Hematopoietic multipotent progenitor cell treated with erythropoietin and hydrocortisone succinate and interleukin-3 and kit ligand, for 8 days (in vitro differentiated cells): ENCODE results near the gene PAX2.

Experiments
- DNase-seq: peaks from one replicate; pipeline ENCODE4 v3.0.0-alpha.2; 2015

The PAX2 gene

GRCh38 chr10:100864036-100864885 lies 118.9 kb downstream of the PAX2 start:
- DNase-seq, result no peak

- peak; percentile 12 for DNase-seq
These were observed 119.6 kb downstream of the PAX2 start for GRCh38 chr10:100864978-100865377.

- no peak for DNase-seq
These were observed 120.6 kb downstream of the PAX2 start for GRCh38 chr10:100866010-100866409.

GRCh38 chr10:100866575-100867098 lies 121.3 kb downstream of the PAX2 start:
- no peak for DNase-seq

GRCh38 chr10:100867261-100867963 lies 122.0 kb downstream of the PAX2 start:
- DNase-seq, result no peak

- DNase-seq, result no peak
These were observed 123.0 kb downstream of the PAX2 start for GRCh38 chr10:100868382-100868781.

- DNase-seq, result no peak
These were observed 124.0 kb downstream of the PAX2 start for GRCh38 chr10:100869399-100869798.

- DNase-seq, result peak; percentile 50
These were observed 126.8 kb downstream of the PAX2 start for GRCh38 chr10:100872034-100872791.

- no peak for DNase-seq
These were observed 127.9 kb downstream of the PAX2 start for GRCh38 chr10:100873146-100873826.

GRCh38 chr10:100873827-100874326 lies 128.5 kb downstream of the PAX2 start:
- DNase-seq, result no peak

- DNase-seq, result no peak
These were observed 129.5 kb downstream of the PAX2 start for GRCh38 chr10:100874702-100875483.

- DNase-seq, result no peak
These were observed 130.2 kb downstream of the PAX2 start for GRCh38 chr10:100875484-100876166.

GRCh38 chr10:100876585-100877460 lies 131.4 kb downstream of the PAX2 start:
- no peak for DNase-seq

- DNase-seq, result no peak
These were observed 132.1 kb downstream of the PAX2 start for GRCh38 chr10:100877461-100877850.

GRCh38 chr10:100878291-100878910 lies 133.0 kb downstream of the PAX2 start:
- DNase-seq, result peak; percentile 66
